ENCODE results near the gene NELL1.

NELL1 gene

GRCh38 chr11:21492931-21493330 is 823.5 kb downstream of the NELL1 start:
- no peak for DNase-seq (ENCODE audit: insufficient read length, low spot score)
- no peak for FAIRE-seq
- no peak for TF ChIP-seq POLR2A (IDR thresholded peaks at IDR 0.05; ENCODE audit: low read depth, low read length)

DNA sequence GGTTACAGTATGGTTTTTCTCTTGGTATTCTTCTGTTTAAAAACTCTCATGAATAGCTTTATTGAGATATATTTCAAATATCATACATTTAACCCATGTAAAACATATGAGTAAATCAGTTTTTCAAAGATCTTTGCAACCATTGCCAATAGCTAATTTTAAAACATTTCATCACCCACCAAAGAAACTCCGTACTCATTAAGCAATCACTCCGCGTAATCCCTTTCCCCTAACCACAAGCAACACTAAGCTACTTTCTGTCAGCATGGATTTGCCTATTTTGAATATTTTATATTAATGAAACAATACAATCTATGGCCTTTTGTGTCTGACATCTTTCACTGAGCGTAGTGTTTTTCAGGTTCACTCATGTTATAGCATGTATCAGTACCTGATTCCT is 825.6 kb downstream of the NELL1 start:
- no peak for TF ChIP-seq POLR2A (IDR thresholded peaks at IDR 0.05; ENCODE audit: low read depth, low read length)
- FAIRE-seq (no peak), DNase-seq (ENCODE audit: insufficient read length, low spot score) (no peak)

GRCh38 chr11:21495879-21496278 is 826.5 kb downstream of the NELL1 start:
- TF ChIP-seq POLR2A (IDR thresholded peaks at IDR 0.05; ENCODE audit: low read depth, low read length): no peak
- DNase-seq (ENCODE audit: insufficient read length, low spot score) (no peak), FAIRE-seq (no peak)

GRCh38 chr11:21501245-21501644 is 831.9 kb downstream of the NELL1 start:
- no peak for TF ChIP-seq POLR2A (IDR thresholded peaks at IDR 0.05; ENCODE audit: low read depth, low read length)
- no peak for DNase-seq (ENCODE audit: insufficient read length, low spot score)
- FAIRE-seq: no peak

- DNase-seq (ENCODE audit: insufficient read length, low spot score) (no peak), FAIRE-seq (no peak)
- TF ChIP-seq POLR2A (IDR thresholded peaks at IDR 0.05; ENCODE audit: low read depth, low read length): no peak
Observed at GRCh38 chr11:21505070-21505469, 835.7 kb downstream of the NELL1 start.

GRCh38 chr11:21511835-21512440 is 842.6 kb downstream of the NELL1 start:
- DNase-seq (ENCODE audit: insufficient read length, low spot score) (peak; percentile 15), FAIRE-seq (peak; percentile 81)
- TF ChIP-seq POLR2A (IDR thresholded peaks at IDR 0.05; ENCODE audit: low read depth, low read length): no peak

- no peak for FAIRE-seq
- DNase-seq (ENCODE audit: insufficient read length, low spot score): peak; percentile 1
- TF ChIP-seq POLR2A (IDR thresholded peaks at IDR 0.05; ENCODE audit: low read depth, low read length): no peak
Observed at GRCh38 chr11:21514316-21514715, 844.9 kb downstream of the NELL1 start.

GRCh38 chr11:21520244-21520643 is 850.9 kb downstream of the NELL1 start:
- no peak for DNase-seq (ENCODE audit: insufficient read length, low spot score)
- TF ChIP-seq POLR2A (IDR thresholded peaks at IDR 0.05; ENCODE audit: low read depth, low read length): no peak

DNA sequence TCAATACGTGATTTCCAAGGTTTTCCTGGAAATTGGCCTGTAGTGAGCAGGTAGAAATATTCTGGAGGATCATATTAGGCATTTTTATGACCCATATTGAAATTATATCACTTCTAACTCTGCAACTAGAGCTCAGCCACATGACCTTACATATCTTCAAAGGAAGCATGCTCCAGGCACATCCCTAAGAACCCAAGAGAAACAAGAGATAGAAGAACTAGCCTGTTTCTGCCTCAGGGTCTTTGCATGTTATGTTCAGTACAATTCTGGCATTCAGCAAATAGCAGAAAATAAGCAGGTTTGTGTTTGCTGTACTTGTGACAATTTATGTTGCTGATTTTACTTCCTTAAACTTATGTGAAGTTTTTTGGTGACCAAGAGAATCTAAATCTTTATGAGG is 859.8 kb downstream of the NELL1 start:
- no peak for TF ChIP-seq POLR2A (IDR thresholded peaks at IDR 0.05; ENCODE audit: low read depth, low read length)
- DNase-seq (ENCODE audit: insufficient read length, low spot score) (no peak), FAIRE-seq (no peak)

More at GRCh38 chr11:21520244-21520643, 850.9 kb downstream of the NELL1 start:
- no peak for FAIRE-seq

DNA sequence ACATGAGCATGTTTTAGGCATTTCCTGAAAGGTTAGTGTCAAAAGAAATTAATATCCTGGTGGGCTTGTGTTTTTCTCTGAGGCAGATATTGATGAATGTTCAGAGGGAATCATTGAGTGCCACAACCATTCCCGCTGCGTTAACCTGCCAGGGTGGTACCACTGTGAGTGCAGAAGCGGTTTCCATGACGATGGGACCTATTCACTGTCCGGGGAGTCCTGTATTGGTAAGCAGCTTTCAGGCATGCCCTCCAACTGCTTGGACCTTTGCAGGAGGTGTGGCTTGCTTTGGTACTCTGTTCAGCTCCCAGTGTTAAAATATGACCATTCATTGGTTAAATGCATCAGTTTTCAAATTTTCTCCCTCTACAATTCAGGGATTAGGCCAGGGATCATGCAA is 864.9 kb downstream of the NELL1 start:
- no peak for TF ChIP-seq POLR2A (IDR thresholded peaks at IDR 0.05; ENCODE audit: low read depth, low read length)
- FAIRE-seq (no peak), DNase-seq (ENCODE audit: insufficient read length, low spot score) (no peak)

GRCh38 chr11:21537980-21538379 is 868.6 kb downstream of the NELL1 start:
- FAIRE-seq (no peak), DNase-seq (ENCODE audit: insufficient read length, low spot score) (no peak)
- no peak for TF ChIP-seq POLR2A (IDR thresholded peaks at IDR 0.05; ENCODE audit: low read depth, low read length)

GRCh38 chr11:21541187-21541751 is 871.9 kb downstream of the NELL1 start:
- FAIRE-seq (no peak), DNase-seq (ENCODE audit: insufficient read length, low spot score) (no peak)
- no peak for TF ChIP-seq POLR2A (IDR thresholded peaks at IDR 0.05; ENCODE audit: low read depth, low read length)

DNA sequence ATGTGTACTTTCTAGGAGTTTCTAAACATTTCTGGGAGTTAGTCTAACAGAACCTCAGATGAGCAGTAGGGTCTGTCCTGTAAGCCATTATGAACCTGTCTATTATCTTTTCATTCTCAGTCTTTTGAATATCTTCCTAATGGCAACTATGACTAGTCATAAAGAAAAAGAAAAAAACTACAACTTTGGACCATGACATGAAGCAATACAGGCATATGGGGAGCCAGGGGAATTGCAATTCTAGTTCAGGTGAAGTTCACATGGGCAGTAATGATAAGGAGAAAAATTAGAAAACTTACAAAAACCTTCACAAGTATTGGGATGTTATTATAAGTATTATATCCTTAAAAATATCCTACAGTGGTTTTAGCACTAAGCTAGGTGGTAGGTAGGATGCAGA is 874.5 kb downstream of the NELL1 start:
- DNase-seq (ENCODE audit: insufficient read length, low spot score) (no peak), FAIRE-seq (no peak)
- TF ChIP-seq POLR2A (IDR thresholded peaks at IDR 0.05; ENCODE audit: low read depth, low read length): no peak

GRCh38 chr11:21545699-21546098 is 876.3 kb downstream of the NELL1 start:
- TF ChIP-seq POLR2A (IDR thresholded peaks at IDR 0.05; ENCODE audit: low read depth, low read length): no peak
- DNase-seq (ENCODE audit: insufficient read length, low spot score) (no peak), FAIRE-seq (no peak)

DNA sequence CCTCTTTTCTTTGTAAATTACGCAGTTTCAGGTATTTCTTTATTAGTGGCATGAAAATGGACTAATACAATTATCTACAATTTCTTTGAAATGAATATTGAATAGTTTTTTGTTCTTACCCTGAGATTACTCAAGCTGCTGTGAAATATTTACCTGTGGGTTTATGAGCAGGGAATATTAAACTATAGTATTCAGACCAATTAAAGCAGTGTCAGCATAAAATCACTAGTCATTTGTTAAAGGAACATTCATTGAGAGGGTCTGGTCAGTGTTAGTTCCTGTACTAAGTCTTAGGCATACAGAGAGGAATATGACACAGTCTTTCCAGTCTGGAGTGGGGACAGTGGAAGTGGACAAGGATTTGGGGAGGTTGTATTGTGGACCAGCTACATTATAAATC is 877.3 kb downstream of the NELL1 start:
- DNase-seq (ENCODE audit: insufficient read length, low spot score) (no peak), FAIRE-seq (no peak)
- TF ChIP-seq POLR2A (IDR thresholded peaks at IDR 0.05; ENCODE audit: low read depth, low read length): no peak

All from H54 (cell line).